ENCODE measurements around the gene KLF4. TPM values are rescaled to one million over a fixed set of nuclear protein-coding genes. Genes with fewer than 3 reads are reported as not detected.
A peak's percentile ranks its signal among the peaks of the same experiment; 100 is the strongest.

The KLF4 gene
- total RNA-seq, 1 donor from 2014 or later = 386 TPM

DNA sequence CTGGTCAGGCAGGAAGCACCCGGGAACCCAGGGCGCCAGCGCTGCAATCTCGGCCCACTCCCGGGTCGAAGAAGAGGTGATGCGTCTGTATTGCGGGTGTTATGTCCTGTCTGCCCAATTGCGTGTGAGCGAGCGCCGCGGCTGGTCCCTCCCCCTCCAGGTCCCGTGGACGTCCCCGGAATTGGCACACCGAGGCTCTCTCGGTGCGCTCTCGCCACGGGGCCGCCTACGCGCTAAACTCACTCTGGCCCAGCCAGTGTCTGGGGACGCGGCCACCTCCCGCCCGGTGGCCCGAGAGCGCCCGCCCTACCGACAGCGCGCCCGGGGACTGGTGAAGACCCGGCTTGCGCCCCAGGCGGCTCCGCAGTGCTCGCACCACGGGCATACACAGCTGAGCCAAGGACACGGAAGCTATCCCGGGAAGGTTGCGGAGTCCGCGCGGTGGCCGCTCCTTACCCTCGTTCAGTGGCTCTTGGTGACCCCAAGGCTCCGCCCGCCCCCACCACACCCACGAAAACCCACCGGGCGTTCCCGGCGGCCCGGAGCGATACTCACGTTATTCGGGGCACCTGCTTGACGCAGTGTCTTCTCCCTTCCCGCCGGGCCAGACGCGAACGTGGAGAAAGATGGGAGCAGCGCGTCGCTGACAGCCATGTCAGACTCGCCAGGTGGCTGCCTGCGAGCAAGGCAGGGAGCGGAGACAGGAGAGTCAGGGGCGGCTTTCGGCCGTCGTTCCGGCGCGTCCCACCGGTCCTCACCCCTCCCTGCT is 1.0 kb downstream of the KLF4 start:
- peak; percentile 93 for DNase-seq (ENCODE audit: low spot score)

DNA sequence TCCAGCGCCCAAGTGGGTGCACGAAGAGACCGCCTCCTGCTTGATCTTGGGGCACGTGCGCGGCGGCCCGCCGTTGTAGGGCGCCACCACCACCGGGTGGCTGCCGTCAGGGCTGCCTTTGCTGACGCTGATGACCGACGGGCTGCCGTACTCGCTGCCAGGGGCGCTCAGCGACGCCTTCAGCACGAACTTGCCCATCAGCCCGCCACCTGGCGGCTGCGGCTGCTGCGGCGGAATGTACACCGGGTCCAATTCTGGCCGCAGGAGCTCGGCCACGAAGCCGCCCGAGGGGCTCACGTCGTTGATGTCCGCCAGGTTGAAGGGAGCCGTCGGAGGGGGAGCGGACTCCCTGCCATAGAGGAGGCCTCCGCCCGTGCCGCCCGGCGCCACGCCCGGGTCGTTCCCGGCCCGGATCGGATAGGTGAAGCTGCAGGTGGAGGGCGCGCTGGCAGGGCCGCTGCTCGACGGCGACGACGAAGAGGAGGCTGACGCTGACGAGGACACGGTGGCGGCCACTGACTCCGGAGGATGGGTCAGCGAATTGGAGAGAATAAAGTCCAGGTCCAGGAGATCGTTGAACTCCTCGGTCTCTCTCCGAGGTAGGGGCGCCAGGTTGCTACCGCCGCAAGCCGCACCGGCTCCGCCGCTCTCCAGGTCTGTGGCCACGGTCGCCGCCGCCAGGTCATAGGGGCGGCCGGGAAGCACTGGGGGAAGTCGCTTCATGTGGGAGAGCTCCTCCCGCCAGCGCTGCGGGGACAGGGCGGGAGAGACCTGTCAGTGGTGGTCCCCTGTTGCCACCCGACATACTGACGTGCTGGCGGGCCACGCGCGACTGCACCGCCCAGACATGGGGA is 1.8 kb downstream of the KLF4 start:
- peak; percentile 91 for DNase-seq (ENCODE audit: low spot score)

GRCh38 chr9:107486674-107487520 is 2.7 kb downstream of the KLF4 start:
- no peak for DNase-seq (ENCODE audit: low spot score)

DNA sequence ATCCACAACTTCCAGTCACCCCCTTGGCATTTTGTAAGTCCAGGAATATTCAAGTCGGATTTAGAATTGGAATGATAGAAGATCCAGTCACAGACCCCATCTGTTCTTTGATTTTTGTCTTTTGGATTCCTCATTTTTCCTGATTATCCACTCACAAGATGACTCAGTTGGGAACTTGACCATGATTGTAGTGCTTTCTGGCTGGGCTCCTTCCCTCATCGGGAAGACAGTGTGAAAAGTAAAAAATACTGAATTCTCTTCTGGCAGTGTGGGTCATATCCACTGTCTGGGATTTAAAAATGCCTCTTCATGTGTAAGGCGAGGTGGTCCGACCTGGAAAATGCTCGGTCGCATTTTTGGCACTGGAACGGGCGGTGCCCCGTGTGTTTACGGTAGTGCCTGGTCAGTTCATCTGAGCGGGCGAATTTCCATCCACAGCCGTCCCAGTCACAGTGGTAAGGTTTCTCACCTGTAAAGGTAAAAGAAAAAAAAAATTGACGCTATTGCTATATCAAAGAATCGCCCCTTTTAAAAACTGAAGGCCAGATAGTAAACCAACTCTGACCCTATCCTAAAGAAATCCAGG is 4.0 kb downstream of the KLF4 start:
- DNase-seq (ENCODE audit: low spot score) = no peak

DNA sequence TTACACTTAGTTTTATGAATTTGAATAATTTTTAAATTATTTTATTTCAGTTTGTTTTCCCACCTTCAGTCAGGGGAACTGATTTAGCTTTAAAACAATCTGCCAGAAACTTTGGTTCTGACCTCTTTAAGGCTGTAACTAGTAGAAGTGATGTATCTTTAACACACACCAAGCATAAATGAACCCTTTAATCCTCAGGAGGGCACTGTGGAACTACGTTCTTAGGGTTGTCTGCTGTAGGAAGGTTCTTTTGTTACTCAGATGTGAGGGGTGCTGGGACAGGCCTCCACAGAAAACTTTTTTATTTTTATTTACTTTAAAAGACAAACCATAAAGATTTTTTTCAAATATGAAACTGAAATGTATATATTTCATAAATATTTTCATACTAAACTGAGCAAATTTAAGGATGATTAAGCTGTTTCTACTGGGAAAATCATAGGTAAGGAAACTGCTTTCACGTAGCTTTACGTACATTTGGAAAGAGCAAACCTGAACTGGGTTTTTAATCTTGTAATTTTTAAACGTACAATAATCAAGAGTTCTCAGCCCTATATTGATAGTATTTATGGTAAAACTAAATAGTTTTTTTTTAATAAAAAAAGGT is 5.3 kb downstream of the KLF4 start:
- DNase-seq (ENCODE audit: low spot score) = no peak

DNA sequence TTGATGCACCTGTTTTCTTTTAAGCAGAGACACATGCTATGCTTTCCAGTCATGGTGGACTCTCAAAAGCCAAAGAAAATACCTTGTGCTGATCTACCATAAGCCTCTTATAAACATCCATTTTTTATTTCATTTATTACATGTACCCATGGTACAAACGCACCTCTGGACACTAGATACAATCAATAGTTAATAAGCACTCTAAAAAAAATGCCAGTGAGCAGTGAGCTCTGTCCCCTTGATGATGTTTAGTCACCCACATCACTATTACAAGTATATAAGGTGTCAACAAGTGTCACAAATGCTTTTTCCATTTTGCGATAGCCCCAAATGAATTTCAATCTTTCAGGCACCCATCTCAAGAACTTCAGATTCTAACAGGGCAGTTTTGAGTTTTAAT is 5.9 kb downstream of the KLF4 start:
- DNase-seq (ENCODE audit: low spot score) = no peak

GRCh38 chr9:107481035-107481434 is 8.5 kb downstream of the KLF4 start:
- no peak for DNase-seq (ENCODE audit: low spot score)

DNA sequence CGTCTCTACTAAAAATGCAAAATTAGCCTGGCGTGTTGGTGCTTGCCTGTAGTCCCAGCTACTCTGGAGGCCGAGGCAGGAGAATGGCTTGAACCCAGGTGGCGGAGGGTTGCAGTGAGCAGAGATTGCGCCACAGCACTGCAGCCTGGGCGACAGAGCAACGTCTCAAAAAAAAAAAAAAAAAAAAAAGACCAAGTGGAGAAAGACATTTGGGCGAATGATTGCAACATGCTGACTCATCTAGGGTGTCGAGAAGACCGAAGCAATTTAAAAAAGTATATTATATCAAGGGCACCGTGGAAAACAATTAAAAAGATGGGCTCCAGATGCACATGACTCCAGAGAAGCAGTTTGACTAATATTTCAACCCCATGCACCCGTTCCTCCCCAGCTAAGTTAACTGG is 9.2 kb downstream of the KLF4 start:
- DNase-seq (ENCODE audit: low spot score) = no peak

DNA sequence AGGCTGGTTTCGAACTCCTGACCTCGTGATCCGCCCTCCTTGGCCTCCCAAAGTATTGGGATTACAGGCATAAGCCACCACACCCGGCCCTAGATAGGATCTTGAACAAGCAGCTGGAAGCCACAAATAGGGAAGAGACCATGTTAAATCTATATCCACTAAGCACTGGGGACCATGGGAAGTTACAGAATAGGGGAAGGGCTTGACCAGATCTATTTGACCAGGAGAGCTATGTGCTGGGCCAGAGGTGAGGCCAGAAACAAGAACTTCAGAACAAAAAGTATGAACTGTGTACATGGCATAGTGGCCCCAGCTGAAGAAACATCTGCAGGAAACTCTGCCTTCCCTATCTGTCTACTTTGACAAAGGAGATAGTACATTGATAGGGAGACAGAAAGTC is 10.8 kb downstream of the KLF4 start:
- no peak for DNase-seq (ENCODE audit: low spot score)

DNA sequence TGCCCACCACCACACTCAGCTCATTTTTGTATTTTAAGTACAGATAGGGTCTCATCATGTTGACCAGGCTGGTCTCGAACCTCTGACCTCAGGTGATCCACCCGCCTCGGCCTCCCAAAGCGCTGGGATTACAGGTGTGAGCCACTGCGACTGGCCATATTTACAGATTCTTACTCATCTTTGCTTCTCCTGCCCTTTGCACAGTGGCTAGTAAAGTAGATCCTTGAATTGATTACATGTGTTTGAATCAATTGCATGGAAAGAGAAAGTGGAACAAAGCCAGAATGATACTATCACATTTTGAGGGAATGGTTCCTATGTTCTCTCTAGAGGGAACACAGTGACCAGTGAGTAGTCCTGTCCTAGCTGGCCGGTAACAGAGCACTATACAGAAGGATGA is 15.4 kb downstream of the KLF4 start:
- DNase-seq (ENCODE audit: low spot score) = no peak

DNA sequence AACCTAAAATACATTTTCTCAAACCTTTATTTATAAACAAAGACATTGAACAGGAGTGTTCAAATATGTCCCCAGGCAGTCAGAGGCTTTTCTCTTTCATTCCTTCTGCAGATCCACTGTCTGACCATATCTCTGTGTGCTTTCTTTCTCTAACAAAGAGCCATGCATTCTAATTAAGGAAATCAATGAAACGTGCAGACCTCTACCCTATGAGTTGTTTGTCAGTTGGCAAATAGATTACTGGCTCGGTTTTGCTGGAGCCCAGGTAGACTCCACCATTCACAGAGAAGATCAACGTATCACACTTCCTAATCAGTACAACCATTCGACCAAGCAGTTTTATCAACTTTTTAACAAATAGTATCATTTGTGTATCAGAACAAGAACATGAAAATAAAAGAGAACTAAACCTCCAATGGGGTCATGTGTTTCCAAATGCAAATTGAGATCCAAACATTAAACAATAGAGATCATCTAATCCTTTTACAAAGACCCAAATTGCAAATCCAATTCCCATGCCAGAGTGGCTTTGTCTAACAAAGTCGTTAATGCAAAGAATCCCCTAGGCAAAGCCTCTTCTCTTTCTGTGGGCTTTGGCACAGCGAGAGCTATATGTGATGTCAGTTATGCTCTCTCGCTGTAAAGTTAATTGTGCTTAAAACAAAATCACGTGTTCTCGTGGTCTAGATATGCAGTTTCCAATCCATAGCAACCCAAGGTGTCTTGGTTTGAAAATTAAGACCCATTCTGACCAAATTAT is 16.8 kb downstream of the KLF4 start:
- DNase-seq (ENCODE audit: low spot score) = no peak

DNA sequence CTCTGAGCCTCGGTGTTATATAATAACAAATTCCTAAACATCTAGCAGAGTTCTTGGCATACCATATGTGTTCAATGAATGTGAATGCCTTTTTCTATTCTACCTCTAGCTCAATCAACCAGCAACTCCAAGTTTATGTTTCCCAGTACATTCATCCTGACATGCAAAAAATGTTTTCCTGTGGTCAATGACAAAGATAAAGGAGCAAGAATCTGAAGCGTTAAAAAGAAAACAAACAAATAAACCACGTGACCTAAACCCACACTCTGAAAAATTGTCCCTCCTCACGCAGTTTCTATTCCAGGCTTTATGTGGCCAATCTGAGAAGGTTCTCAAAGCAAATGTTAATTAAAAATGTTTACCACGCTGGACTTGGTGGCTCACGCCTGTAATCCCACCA is 18.0 kb downstream of the KLF4 start:
- DNase-seq (ENCODE audit: low spot score) = no peak

DNA sequence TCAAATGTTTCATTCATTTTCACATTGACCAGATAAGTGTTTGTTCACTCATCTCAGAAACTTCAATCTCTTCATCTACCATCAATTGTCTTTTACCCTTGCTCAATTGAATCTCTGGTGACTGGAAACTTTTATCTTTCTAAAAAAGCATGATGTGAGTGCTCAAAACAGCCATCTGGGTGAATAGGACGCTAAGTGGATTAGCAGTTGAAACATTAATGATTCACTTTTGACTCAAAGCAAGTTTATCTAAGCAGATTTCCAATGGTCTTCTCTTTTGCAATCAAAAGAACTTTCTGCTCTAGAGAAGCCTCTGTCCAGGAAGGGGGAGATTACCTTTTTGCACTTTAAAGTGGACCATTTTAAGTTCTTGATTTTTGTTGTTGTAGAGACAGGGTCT is 22.2 kb downstream of the KLF4 start:
- DNase-seq (ENCODE audit: low spot score) = no peak

- DNase-seq (ENCODE audit: low spot score) = no peak
Measured at GRCh38 chr9:107466826-107467225, 22.7 kb downstream of the KLF4 start.

- peak; percentile 93 for DNase-seq (ENCODE audit: low spot score)
Measured at GRCh38 chr9:107465467-107466451, 23.8 kb downstream of the KLF4 start.

DNA sequence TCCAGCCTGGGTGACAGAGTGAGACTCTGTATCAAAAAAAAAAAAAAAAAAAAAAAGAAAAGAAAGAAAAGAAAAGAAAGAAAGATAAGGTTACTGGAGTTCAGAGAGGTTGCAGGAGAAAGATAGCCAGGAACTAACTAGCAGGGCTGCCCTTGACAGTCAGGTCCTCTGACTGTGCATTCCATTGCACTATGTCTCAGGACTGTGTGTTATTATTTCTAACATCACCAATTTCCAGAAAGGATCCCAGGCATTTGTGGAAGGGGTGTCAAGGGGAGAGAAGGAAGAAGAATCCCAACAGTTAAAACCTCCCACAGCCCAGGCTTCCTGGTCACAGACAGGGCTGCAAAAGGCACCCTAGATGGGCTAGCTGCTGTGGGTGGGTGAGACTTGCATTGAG is 25.1 kb downstream of the KLF4 start:
- no peak for DNase-seq (ENCODE audit: low spot score)

- DNase-seq (ENCODE audit: low spot score) = no peak
Measured at GRCh38 chr9:107462691-107463090, 26.9 kb downstream of the KLF4 start.

DNA sequence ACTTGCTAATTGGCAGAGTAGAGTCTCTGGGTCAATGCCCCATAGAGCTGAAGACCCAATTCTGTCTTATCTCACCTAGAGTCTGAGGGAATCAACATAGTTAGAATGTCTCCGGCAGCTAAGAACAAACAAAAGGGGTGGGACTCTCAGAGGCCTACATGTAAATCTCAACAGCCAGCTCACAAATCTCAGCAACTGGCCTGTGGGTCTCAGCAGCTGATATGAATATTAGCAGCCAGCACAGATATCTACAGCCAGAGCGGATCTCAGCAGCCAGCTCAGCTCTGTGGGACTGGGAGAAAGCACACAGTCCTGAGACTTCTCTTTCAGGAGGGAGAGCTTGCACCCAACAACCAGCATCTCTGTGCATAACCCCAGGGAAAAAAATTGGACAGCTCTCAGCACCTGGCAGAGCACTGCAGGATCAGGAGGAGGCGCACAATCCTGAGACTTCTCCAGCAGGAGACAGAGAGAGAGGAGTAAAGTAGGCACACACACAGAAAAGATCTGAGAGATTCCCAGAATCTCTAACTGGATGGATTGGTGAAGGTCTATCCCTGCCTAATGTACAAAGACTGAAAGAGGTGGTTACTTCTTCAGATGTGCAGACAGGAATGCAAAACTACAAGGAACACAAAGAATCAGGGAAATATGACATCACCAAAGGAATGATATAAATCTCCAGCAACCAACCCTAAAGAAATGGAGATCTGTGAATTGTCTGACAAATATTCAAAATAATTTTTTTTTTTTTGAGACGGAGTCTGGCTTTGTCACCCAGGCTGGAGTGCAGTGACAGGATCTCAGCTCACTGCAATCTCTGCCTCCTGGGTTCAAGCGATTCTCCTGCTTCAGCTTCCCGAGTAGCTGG is 29.2 kb downstream of the KLF4 start:
- DNase-seq (ENCODE audit: low spot score) = no peak
